Activated CD8-positive, alpha-beta T cell treated with anti-CD3 and anti-CD28 coated beads for 36 hours (primary cell): ENCODE measurements around the gene DTD2. TPM values are rescaled to one million over a fixed set of nuclear protein-coding genes. Genes with fewer than 3 reads are reported as not detected.

Experiments
- ATAC-seq: fragments of 200-7000 bp; cut with Tn5 transposase; one replicate; pipeline ENCODE4 v1.10.0; 2021; ENCODE audit warnings: mild to moderate bottlenecking, moderate library complexity
- CTCF ChIA-PET: fragments of 350-600 bp; sonication (Branson Sonifier 250); formaldehyde crosslinking; loops from one replicate; lab custom pipeline; 2021; ENCODE audit warnings: antibody characterized with exemption; lab: Charles Lee
- POLR2A ChIA-PET: fragments of 350-600 bp; sonication (Branson Sonifier 250); formaldehyde crosslinking; loops from one replicate; lab custom pipeline; 2021; ENCODE audit warnings: antibody characterized with exemption; lab: Charles Lee
- DNase-seq: peaks from one replicate; pipeline ENCODE4 v3.0.0-alpha.2; 2020
- H3K27ac Mint-ChIP-seq: one replicate; pipeline ENCODE4 v1.8.0; 2021; ENCODE audit warnings: mild to moderate bottlenecking, mixed read lengths
- H3K27me3 Mint-ChIP-seq: one replicate; pipeline ENCODE4 v1.8.0; 2021; ENCODE audit warnings: mixed read lengths
- H3K36me3 Mint-ChIP-seq: one replicate; pipeline ENCODE4 v1.8.0; 2021; ENCODE audit warnings: low read depth, mixed read lengths
- H3K4me1 Mint-ChIP-seq: one replicate; pipeline ENCODE4 v1.8.0; 2021; ENCODE audit warnings: low read depth, mixed read lengths
- H3K4me3 Mint-ChIP-seq: one replicate; pipeline ENCODE4 v1.8.0; 2021; ENCODE audit warnings: mild to moderate bottlenecking, moderate library complexity, mixed read lengths
- H3K9me3 Mint-ChIP-seq: one replicate; pipeline ENCODE4 v1.8.0; 2021; ENCODE audit warnings: mixed read lengths
- CTCF ChIP-seq: fragments of 200-600 bp; IDR thresholded peaks from one replicate; pipeline ENCODE4 v1.8.0; 2022; ENCODE audit warnings: antibody characterized with exemption, mild to moderate bottlenecking
- intact Hi-C: fragments of 100-400 bp; cut with micrococcal nuclease; formaldehyde crosslinking; loops from one replicate; pipeline ENCODE4 v1.10.0; 2022
- total RNA-seq, 2 experiments: library from RNA; stranded (reverse); gene quantifications; one replicate each; pipeline ENCODE4 v1.2.3, GENCODE V29; 2021

DTD2 gene
- total RNA-seq, 2 experiments from 2014 or later: 25.4 to 25.6 TPM

- Mint-ChIP-seq H3K36me3 (peaks cover 2% of the 10 kb centered on the region), H3K27ac (no peak overlapping the region), H3K27me3 (no peaks in the 10 kb centered on the region), H3K4me3 (no peak overlapping the region), H3K4me1 (peaks cover 24% of the 10 kb centered on the region), H3K9me3 (no peaks in the 10 kb centered on the region)
- ChIA-PET CTCF (interaction anchor here (1.2 kb wide), 1 partner anchor 24 kb away, joined by 5 read pairs; no protein-coding TSS in a partner anchor), POLR2A (interaction anchor here (0.8 kb wide), 2 partner anchors 56 to 218 kb away, joined by 3 read pairs; partner anchors contain the start of gene HECTD1)
- DNase-seq: no peak
- intact Hi-C loops: no loop called here
- no peak for ATAC-seq
- TF ChIP-seq CTCF: no peak
These were observed 31.4 kb downstream of the DTD2 start for GRCh38 chr14:31425905-31426304.

GRCh38 chr14:31421200-31421599 lies 36.1 kb downstream of the DTD2 start:
- H3K27me3 Mint-ChIP-seq: no peaks in the 10 kb centered on the region
- H3K9me3 Mint-ChIP-seq: no peaks in the 10 kb centered on the region
- H3K4me1 Mint-ChIP-seq: peaks cover 18% of the 10 kb centered on the region
- H3K27ac Mint-ChIP-seq: peak overlapping the region; percentile 90
- POLR2A ChIA-PET: interaction anchor here (0.6 to 3.3 kb wide), 3 partner anchors 36 to 394 kb away, joined by 3 to 16 read pairs (median 3); partner anchors contain the start of gene DTD2
- CTCF ChIA-PET: interaction anchor here (0.6 to 3.1 kb wide), 7 partner anchors 8 to 49 kb away, joined by 3 to 21 read pairs (median 8); partner anchors contain the start of gene DTD2
- intact Hi-C loops: loop anchor here (5.0 kb wide), 1 partner anchor 36 kb away; the partner anchor contains the start of gene DTD2
- no peaks in the 10 kb centered on the region for H3K36me3 Mint-ChIP-seq
- DNase-seq (no peak), ATAC-seq (no peak)
- no peak for TF ChIP-seq CTCF
- peak overlapping the region; percentile 92 for H3K4me3 Mint-ChIP-seq

DNA sequence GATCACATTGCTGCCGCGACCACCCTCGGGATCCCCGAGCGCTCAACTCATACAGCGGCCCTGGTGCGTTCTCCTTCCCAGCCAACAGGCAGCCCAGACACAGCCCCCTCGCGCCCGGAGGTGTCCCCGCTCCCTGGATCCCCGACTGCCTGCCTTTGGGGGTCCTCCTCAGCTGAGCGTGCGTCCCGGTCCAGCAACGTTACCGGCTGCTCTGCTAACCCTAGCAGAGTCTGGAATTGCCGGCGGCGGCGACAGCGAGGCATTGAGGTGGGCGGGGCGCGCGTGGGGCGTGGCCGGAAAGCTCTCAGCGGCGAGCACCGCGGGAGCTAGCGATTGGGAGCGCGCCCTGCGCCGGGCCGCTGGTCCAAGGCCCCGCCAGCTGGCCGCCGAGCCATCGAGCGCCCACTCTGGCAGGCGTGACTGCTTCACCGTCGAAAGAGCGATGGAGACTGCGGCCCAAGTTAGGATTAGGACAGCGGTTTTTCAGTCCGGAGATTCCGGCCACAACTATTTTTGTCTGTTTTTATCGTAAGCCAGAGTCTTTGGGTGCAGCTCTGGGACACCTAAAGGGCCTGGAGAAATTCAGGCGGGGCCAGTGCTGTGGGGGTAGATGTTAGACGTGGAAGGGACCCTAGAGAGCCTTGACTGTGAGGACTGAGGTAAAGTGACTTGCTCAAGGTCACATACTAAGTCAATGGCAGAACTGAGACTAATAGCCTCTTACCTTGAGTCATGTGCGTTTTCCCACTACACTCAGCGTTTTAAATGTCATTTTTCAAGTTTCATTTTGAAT lies 36.8 kb downstream of the DTD2 start, which contains the start of gene HEATR5A:
HEATR5A (minus strand) TSS at position 232 of the 793 bp plus-strand sequence. CDS start 17,575 bp downstream, outside the sequence.
- peak within 1 kb of the TSS; percentile 90 for H3K27ac Mint-ChIP-seq
- POLR2A ChIA-PET: interaction anchor here (0.6 to 3.3 kb wide), 6 partner anchors 10 to 393 kb away, joined by 3 to 16 read pairs (median 4); partner anchors contain the start of gene DTD2
- peak; percentile 94 for ATAC-seq

GRCh38 chr14:31419967-31420318 lies 37.4 kb downstream of the DTD2 start:
- Mint-ChIP-seq H3K27me3 (no peaks in the 10 kb centered on the region), H3K27ac (peak overlapping the region; percentile 90), H3K4me3 (peak overlapping the region; percentile 92), H3K9me3 (no peaks in the 10 kb centered on the region), H3K4me1 (peaks cover 18% of the 10 kb centered on the region), H3K36me3 (no peaks in the 10 kb centered on the region)
- DNase-seq (peak; percentile 14), ATAC-seq (peak; percentile 2)
- CTCF ChIA-PET: interaction anchor here (0.9 to 3.1 kb wide), 13 partner anchors 9 to 441 kb away, joined by 3 to 21 read pairs (median 4); partner anchors contain the start of genes DTD2 and HECTD1
- POLR2A ChIA-PET: interaction anchor here (1.1 to 3.3 kb wide), 4 partner anchors 10 to 44 kb away, joined by 4 to 16 read pairs (median 5); partner anchors contain the start of gene DTD2
- no peak for TF ChIP-seq CTCF
- intact Hi-C loops: loop anchor here (5.0 kb wide), 1 partner anchor 37 kb away; the partner anchor contains the start of gene DTD2

More for the DNA sequence above, 36.8 kb downstream of the DTD2 start, which contains the start of gene HEATR5A:
- Mint-ChIP-seq H3K9me3 (no peaks in the 10 kb centered on the region), H3K36me3 (no peaks in the 10 kb centered on the region), H3K4me3 (peak within 1 kb of the TSS; percentile 92), H3K27me3 (no peaks in the 10 kb centered on the region), H3K4me1 (peaks cover 18% of the 10 kb centered on the region)
- no peak for TF ChIP-seq CTCF
- DNase-seq: peak; percentile 92
- CTCF ChIA-PET: interaction anchor here (0.6 to 3.1 kb wide), 14 partner anchors 8 to 442 kb away, joined by 3 to 21 read pairs (median 3); partner anchors contain the start of genes DTD2 and HECTD1
- intact Hi-C loops: loop anchor here (5.0 kb wide), 1 partner anchor 37 kb away; the partner anchor contains the start of gene DTD2
